H1 (cell line): ENCODE measurements around the gene ZNF785. TPM values are rescaled to one million over a fixed set of nuclear protein-coding genes. Genes with fewer than 3 reads are reported as not detected.

ENCODE experiments used
- ATF3 ChIP-seq: IDR thresholded peaks from 2 replicates; pipeline ENCODE4 v1.6.1; 2011; ENCODE audit warnings: low read depth, mild to moderate bottlenecking, low read length; ENCODE audit not compliant: insufficient read depth
- BCL11A ChIP-seq, 2 experiments: IDR thresholded peaks; one replicate each; pipeline ENCODE4 v1.6.1; 2011; ENCODE audit warnings: low read depth in 2 of 2, low read length in 2 of 2, mild to moderate bottlenecking in 2 of 2
- BRCA1 ChIP-seq: IDR thresholded peaks from 2 replicates; pipeline ENCODE4 v1.6.1; 2012; ENCODE audit warnings: low read depth, low read length, improper control_type of control experiment
- CBX5 ChIP-seq: fragments of 300-800, 300-1000 bp; sonication (generic); IDR thresholded peaks from 2 replicates; pipeline ENCODE4 v1.7.1; 2016; ENCODE audit warnings: antibody characterized with exemption, low read length, low read depth
- CEBPB ChIP-seq: IDR thresholded peaks from 2 replicates; pipeline ENCODE4 v1.6.1; 2012; ENCODE audit warnings: low read depth, low read length
- FOSL1 ChIP-seq: IDR thresholded peaks from 2 replicates; pipeline ENCODE4 v1.6.1; 2011; ENCODE audit warnings: mild to moderate bottlenecking, low read depth, low read length, moderate library complexity; ENCODE audit not compliant: insufficient read depth
- JUN ChIP-seq: IDR thresholded peaks from 2 replicates; pipeline ENCODE4 v1.6.1; 2011; ENCODE audit warnings: low read depth, mild to moderate bottlenecking, improper control_type of control experiment, low read length
- KDM4A ChIP-seq: IDR thresholded peaks from one replicate; pipeline ENCODE4 v1.7.1; 2012; ENCODE audit warnings: low read depth, mild to moderate bottlenecking, moderate library complexity, low read length, inconsistent platforms; ENCODE audit not compliant: severe bottlenecking
- KDM5A ChIP-seq: fragments of 200-600 bp; IDR thresholded peaks from 2 replicates; pipeline ENCODE4 v1.7.1; 2012; ENCODE audit warnings: mild to moderate bottlenecking, low read length, inconsistent platforms, mixed read lengths
- MAFK ChIP-seq: IDR thresholded peaks from 2 replicates; pipeline ENCODE4 v1.6.1; 2012; ENCODE audit warnings: low read depth, mild to moderate bottlenecking, improper control_type of control experiment, low read length
- RNF2 ChIP-seq: fragments of 200-900, 300-1000 bp; sonication (generic); IDR thresholded peaks from 2 replicates; pipeline ENCODE4 v1.7.1; 2016; ENCODE audit warnings: borderline replicate concordance, low read depth, mild to moderate bottlenecking, antibody characterized with exemption, low read length; ENCODE audit not compliant: poor library complexity, severe bottlenecking; ENCODE audit errors: missing control alignments
- SAP30 ChIP-seq: fragments of 300-600 bp; sonication (generic); IDR thresholded peaks from 2 replicates; pipeline ENCODE4 v1.7.1; 2012; ENCODE audit warnings: low read length, moderate library complexity, mild to moderate bottlenecking, inconsistent platforms; ENCODE audit not compliant: insufficient read depth, insufficient replicate concordance
- SRF ChIP-seq: IDR thresholded peaks from 2 replicates; pipeline ENCODE4 v1.6.1; 2011; ENCODE audit warnings: mild to moderate bottlenecking, low read depth, low read length, moderate library complexity
- SUZ12 ChIP-seq: fragments of 200-600 bp; sonication (generic); IDR thresholded peaks from 2 replicates; pipeline ENCODE4 v1.6.1; 2012; ENCODE audit warnings: mild to moderate bottlenecking, inconsistent platforms, low read length, moderate library complexity, mixed read lengths
- TAF7 ChIP-seq: optimal IDR thresholded peaks from 2 replicates; pipeline ENCODE3; 2011; ENCODE audit warnings: low read depth, mild to moderate bottlenecking, inconsistent platforms, low read length, moderate library complexity, borderline replicate concordance
- polyA plus RNA-seq, 7 experiments: library from polyadenylated mRNA; depleted of rRNA in 3 of 7; stranded (reverse) in 5 of 7; unstranded in 2 of 7; fragments of >200 nt in 5 of 7; fragments of 200-250 nt in 2 of 7; gene quantifications; 1 replicate in 5 of 7; 2 replicates in 1 of 7; 4 replicates in 1 of 7; pipeline versions ENCODE4 v1.2.1 to v1.2.3, GENCODE V29; 2011 to 2013; ENCODE audit warnings: missing spikeins in 2 of 7, mixed read lengths in 2 of 7
- total RNA-seq: library from RNA; stranded (reverse); fragmentation: NEBNext Ultra II Directional; extraction: Animal tissue kit (Norgen Biotek cat#: 25700); gene quantifications from 2 replicates; pipeline ENCODE4 v1.2.1, GENCODE V29; 2021

ZNF785 gene
- total and polyA plus RNA-seq, 2 of the 8 experiments (the other 6 are each of a cell fraction or from before 2014, with no cell fraction given), result 8.6 to 12.9 TPM

GRCh38 chr16:30609926-30610839 lies 24.7 kb upstream of the ZNF785 start, which contains the start of gene ZNF689 (continued):
- no peak for TF ChIP-seq ATF3
- TF ChIP-seq KDM4A, result peak; percentile 24
- no peak for TF ChIP-seq RNF2
- no peak for TF ChIP-seq CEBPB
- peak; percentile 72 for TF ChIP-seq TAF7
- no peak for TF ChIP-seq CBX5
- TF ChIP-seq BCL11A (IDR thresholded peaks at IDR 0.05; ENCODE audit: low read depth in 2 of 2, low read length in 2 of 2), result no peak
- no peak for TF ChIP-seq SRF
- no peak for TF ChIP-seq FOSL1
- TF ChIP-seq SUZ12, result no peak
- TF ChIP-seq JUN, result no peak
- TF ChIP-seq BRCA1, result no peak
- no peak for TF ChIP-seq MAFK
- TF ChIP-seq SAP30, result peak; percentile 35
- TF ChIP-seq KDM5A, result no peak
